ENCODE measurements around the gene BCL2L12.

The BCL2L12 gene

GRCh38 chr19:49640113-49640898, 25.4 kb upstream of the BCL2L12 start, which contains the start of gene RRAS (continued):
- no peak for TF ChIP-seq ZNF555 (tag by site-specific recombination; conservative IDR thresholded peaks at IDR 0.05)
- no peak for TF ChIP-seq ZNF146 (tag by site-specific recombination; IDR thresholded peaks at IDR 0.05)
- TF ChIP-seq ZNF211 (tag by site-specific recombination; IDR thresholded peaks at IDR 0.05; ENCODE audit: low read depth): no peak
- TF ChIP-seq ZFP3 (tag by site-specific recombination; IDR thresholded peaks at IDR 0.05; ENCODE audit: low read depth): no peak
- peak; percentile 97 for TF ChIP-seq ZSCAN30 (tag by site-specific recombination; IDR thresholded peaks at IDR 0.05)
- TF ChIP-seq ZSCAN4 (tag by site-specific recombination; IDR thresholded peaks at IDR 0.05): peak; percentile 37
- peak; percentile 77 for TF ChIP-seq PRDM4 (tag by site-specific recombination; IDR thresholded peaks at IDR 0.05)
- TF ChIP-seq ZNF777 (tag by site-specific recombination; IDR thresholded peaks at IDR 0.05; ENCODE audit: borderline replicate concordance): no peak
- TF ChIP-seq, protein P1, sequence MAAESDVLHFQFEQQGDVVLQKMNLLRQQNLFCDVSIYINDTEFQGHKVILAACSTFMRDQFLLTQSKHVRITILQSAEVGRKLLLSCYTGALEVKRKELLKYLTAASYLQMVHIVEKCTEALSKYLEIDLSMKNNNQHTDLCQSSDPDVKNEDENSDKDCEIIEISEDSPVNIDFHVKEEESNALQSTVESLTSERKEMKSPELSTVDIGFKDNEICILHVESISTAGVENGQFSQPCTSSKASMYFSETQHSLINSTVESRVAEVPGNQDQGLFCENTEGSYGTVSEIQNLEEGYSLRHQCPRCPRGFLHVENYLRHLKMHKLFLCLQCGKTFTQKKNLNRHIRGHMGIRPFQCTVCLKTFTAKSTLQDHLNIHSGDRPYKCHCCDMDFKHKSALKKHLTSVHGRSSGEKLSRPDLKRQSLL (tag by site-specific recombination; IDR thresholded peaks at IDR 0.05): no peak; the same call in 1 of the 2 replicates
- TF ChIP-seq ZBTB1 (tag by site-specific recombination; IDR thresholded peaks at IDR 0.05): no peak
- TF ChIP-seq KLF16 (tag by site-specific recombination; IDR thresholded peaks at IDR 0.05): peak; percentile 62; the same call in 1 of the 2 replicates
- TF ChIP-seq ZBTB48 (tag by site-specific recombination; IDR thresholded peaks at IDR 0.05): peak; percentile 80
- no peak for TF ChIP-seq ZNF571 (tag by site-specific recombination; IDR thresholded peaks at IDR 0.05)
- no peak for TF ChIP-seq MEIS1 (CRISPR knock-in tag; IDR thresholded peaks at IDR 0.05; ENCODE audit: borderline replicate concordance)
- no peak for TF ChIP-seq ZNF677 (tag by site-specific recombination; IDR thresholded peaks at IDR 0.05)
- TF ChIP-seq, protein P2, sequence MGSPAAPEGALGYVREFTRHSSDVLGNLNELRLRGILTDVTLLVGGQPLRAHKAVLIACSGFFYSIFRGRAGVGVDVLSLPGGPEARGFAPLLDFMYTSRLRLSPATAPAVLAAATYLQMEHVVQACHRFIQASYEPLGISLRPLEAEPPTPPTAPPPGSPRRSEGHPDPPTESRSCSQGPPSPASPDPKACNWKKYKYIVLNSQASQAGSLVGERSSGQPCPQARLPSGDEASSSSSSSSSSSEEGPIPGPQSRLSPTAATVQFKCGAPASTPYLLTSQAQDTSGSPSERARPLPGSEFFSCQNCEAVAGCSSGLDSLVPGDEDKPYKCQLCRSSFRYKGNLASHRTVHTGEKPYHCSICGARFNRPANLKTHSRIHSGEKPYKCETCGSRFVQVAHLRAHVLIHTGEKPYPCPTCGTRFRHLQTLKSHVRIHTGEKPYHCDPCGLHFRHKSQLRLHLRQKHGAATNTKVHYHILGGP (tag by site-specific recombination; IDR thresholded peaks at IDR 0.05): no peak
- TF ChIP-seq PATZ1 (tag by site-specific recombination; IDR thresholded peaks at IDR 0.05): peak; percentile 100
- TF ChIP-seq ZNF239 (tag by site-specific recombination; IDR thresholded peaks at IDR 0.05): no peak
- TF ChIP-seq ZNF391 (tag by site-specific recombination; IDR thresholded peaks at IDR 0.05; ENCODE audit: borderline replicate concordance, low read depth): peak; percentile 73; the same call in 1 of the 2 replicates
- TF ChIP-seq, protein P3, sequence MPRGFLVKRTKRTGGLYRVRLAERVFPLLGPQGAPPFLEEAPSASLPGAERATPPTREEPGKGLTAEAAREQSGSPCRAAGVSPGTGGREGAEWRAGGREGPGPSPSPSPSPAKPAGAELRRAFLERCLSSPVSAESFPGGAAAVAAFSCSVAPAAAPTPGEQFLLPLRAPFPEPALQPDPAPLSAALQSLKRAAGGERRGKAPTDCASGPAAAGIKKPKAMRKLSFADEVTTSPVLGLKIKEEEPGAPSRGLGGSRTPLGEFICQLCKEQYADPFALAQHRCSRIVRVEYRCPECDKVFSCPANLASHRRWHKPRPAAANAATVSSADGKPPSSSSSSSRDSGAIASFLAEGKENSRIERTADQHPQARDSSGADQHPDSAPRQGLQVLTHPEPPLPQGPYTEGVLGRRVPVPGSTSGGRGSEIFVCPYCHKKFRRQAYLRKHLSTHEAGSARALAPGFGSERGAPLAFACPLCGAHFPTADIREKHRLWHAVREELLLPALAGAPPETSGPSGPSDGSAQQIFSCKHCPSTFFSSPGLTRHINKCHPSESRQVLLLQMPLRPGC (tag by site-specific recombination; IDR thresholded peaks at IDR 0.05): 0 out of 2 replicates have a peak, but pooled peaks have one; percentile 43
- TF ChIP-seq ZBTB21 (tag by site-specific recombination; IDR thresholded peaks at IDR 0.05): peak; percentile 84
- TF ChIP-seq ZNF26 (tag by site-specific recombination; IDR thresholded peaks at IDR 0.05): no peak
- peak; percentile 58; the same call in 1 of the 2 replicates for TF ChIP-seq KLF9 (tag by site-specific recombination; IDR thresholded peaks at IDR 0.05; ENCODE audit: low read depth)
